Right lobe of liver (tissue), 6 donors: ENCODE measurements around the gene SEL1L. TPM values are rescaled to one million over a fixed set of nuclear protein-coding genes. Genes with fewer than 3 reads are reported as not detected.
"Not testable (repeated sequence)": the region's sequence is repeated elsewhere in the genome, so short reads cannot be mapped to it uniquely, and the experiment has no call there.

Experiments
- ATAC-seq, 4 donors: fragments of 200-7000 bp; cut with Tn5 transposase; one replicate each; pipeline ENCODE4 v1.9.1; 2020; ENCODE audit warnings: mild to moderate bottlenecking in 4 of 4, moderate library complexity in 4 of 4
- DNase-seq, 3 donors: peaks; one replicate each; pipeline ENCODE4 v3.0.0-alpha.2; 2020
- H3K27ac ChIP-seq, 3 donors: fragments of 200-600 bp; one replicate each; pipeline ENCODE4 v1.8.0; 2022
- H3K27me3 ChIP-seq, 2 donors: fragments of 200-600 bp; one replicate each; pipeline ENCODE4 v1.8.0; 2022
- H3K36me3 ChIP-seq, 4 donors: fragments of 200-600 bp; sonication (generic) in 1 of 4; one replicate each; pipeline versions ENCODE4 v1.5.1 to v1.8.0; 2017 to 2022; ENCODE audit warnings: control low read depth in 1 of 4
- H3K4me1 ChIP-seq, 4 donors: fragments of 200-600 bp; sonication (generic) in 1 of 4; one replicate each; pipeline versions ENCODE4 v1.5.1 to v1.8.0; 2017 to 2022; ENCODE audit warnings: control low read depth in 1 of 4
- H3K4me3 ChIP-seq, 3 donors: fragments of 200-600 bp; one replicate each; pipeline ENCODE4 v1.8.0; 2022
- H3K9me3 ChIP-seq, 4 donors: fragments of 200-600 bp; sonication (generic) in 1 of 4; one replicate each; pipeline versions ENCODE4 v1.5.1 to v1.8.0; 2017 to 2022; ENCODE audit warnings: control low read depth in 1 of 4
- POLR2A ChIP-seq: fragments of 450-650 bp; IDR thresholded peaks from one replicate; pipeline ENCODE4 v1.6.1; 2017; ENCODE audit warnings: antibody characterized with exemption, mild to moderate bottlenecking
- WGBS: methylation state at CpG from one replicate; pipeline ENCODE4 v1.1.6; 2018; ENCODE audit warnings: low coverage, low lambda C conversion rate; ENCODE audit not compliant: insufficient coverage; ENCODE audit errors: missing lambda C conversion rate; 5-methylcytosine and 5-hydroxymethylcytosine counted together
- intact Hi-C, 2 donors: fragments of 100-400 bp; cut with DNase I; formaldehyde crosslinking; loops; one replicate each; pipeline versions ENCODE4 v1.11.2 to v1.14.1; 2022
- total RNA-seq, 6 experiments: library from RNA; depleted of rRNA in 2 of 6; stranded (reverse); fragments of >200 nt in 2 of 6; fragmentation: NEBNext Ultra II Directional in 3 of 6; extraction: Animal tissue kit (Norgen Biotek cat#: 25700) in 3 of 6; gene quantifications; one replicate each; pipeline versions ENCODE4 v1.1.0 to v1.2.4, GENCODE V29; 2016 to 2023
- TF ChIP-seq, protein P1 (sequence below), 4 donors: fragments of 200-600 bp in 3 of 4; fragments of 450-650 bp in 1 of 4; IDR thresholded peaks; one replicate each; pipeline versions ENCODE4 v1.5.1 to v1.8.0; 2016 to 2022; ENCODE audit warnings: antibody characterized with exemption in 4 of 4, mild to moderate bottlenecking in 2 of 4
- donor health status: DM: no; HTN: yes; CAD: no.
- donor health status: DM: no; HTN: no; CAD: no.
- donor health status: DM: no; HTN: no; CAD: no.
- donor health status: DM: no; HTN: yes; CAD: no.
- donor health status: DM: no; HTN: yes; CAD: no.

The SEL1L gene
- total RNA-seq, 6 experiments from 2014 or later = 60.7 to 146 (median 123) TPM

DNA sequence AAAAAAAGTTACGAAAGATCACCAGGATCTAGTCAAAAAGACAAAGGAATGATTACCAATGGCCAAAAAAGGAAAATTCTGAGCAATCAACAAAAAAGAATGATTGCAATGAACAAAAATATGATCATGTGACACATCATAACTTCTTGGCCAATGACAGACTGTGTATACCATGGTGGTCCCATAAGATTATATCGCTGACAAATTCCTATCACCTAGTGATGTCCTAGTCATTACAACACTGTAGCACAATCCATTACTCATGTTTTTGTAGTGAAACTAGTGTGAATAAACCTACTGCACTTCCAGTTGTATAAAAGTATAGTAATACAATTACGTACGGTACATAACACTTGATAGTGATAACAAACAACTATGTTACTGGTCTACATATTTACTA is 12.3 kb downstream of the SEL1L start:
- H3K4me3 ChIP-seq = no peak overlapping the region
- no peaks in the 10 kb centered on the region for H3K27me3 ChIP-seq
- no peak overlapping the region for H3K27ac ChIP-seq
- H3K36me3 ChIP-seq = peaks cover 0 to 38% (median 15%) of the 10 kb centered on the region in 4 donors
- DNase-seq (no peak), ATAC-seq (no peak)
- TF ChIP-seq, protein P1, sequence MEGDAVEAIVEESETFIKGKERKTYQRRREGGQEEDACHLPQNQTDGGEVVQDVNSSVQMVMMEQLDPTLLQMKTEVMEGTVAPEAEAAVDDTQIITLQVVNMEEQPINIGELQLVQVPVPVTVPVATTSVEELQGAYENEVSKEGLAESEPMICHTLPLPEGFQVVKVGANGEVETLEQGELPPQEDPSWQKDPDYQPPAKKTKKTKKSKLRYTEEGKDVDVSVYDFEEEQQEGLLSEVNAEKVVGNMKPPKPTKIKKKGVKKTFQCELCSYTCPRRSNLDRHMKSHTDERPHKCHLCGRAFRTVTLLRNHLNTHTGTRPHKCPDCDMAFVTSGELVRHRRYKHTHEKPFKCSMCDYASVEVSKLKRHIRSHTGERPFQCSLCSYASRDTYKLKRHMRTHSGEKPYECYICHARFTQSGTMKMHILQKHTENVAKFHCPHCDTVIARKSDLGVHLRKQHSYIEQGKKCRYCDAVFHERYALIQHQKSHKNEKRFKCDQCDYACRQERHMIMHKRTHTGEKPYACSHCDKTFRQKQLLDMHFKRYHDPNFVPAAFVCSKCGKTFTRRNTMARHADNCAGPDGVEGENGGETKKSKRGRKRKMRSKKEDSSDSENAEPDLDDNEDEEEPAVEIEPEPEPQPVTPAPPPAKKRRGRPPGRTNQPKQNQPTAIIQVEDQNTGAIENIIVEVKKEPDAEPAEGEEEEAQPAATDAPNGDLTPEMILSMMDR (IDR thresholded peaks at IDR 0.05) = no peak
- no peak for TF ChIP-seq POLR2A
- intact Hi-C loops = no loop called here
- WGBS = 91% methylated on average over 4 of the region's 4 CpGs
- H3K4me1 ChIP-seq = peaks cover 0 to 49% (median 25%) of the 10 kb centered on the region in 4 donors
- no peaks in the 10 kb centered on the region for H3K9me3 ChIP-seq

DNA sequence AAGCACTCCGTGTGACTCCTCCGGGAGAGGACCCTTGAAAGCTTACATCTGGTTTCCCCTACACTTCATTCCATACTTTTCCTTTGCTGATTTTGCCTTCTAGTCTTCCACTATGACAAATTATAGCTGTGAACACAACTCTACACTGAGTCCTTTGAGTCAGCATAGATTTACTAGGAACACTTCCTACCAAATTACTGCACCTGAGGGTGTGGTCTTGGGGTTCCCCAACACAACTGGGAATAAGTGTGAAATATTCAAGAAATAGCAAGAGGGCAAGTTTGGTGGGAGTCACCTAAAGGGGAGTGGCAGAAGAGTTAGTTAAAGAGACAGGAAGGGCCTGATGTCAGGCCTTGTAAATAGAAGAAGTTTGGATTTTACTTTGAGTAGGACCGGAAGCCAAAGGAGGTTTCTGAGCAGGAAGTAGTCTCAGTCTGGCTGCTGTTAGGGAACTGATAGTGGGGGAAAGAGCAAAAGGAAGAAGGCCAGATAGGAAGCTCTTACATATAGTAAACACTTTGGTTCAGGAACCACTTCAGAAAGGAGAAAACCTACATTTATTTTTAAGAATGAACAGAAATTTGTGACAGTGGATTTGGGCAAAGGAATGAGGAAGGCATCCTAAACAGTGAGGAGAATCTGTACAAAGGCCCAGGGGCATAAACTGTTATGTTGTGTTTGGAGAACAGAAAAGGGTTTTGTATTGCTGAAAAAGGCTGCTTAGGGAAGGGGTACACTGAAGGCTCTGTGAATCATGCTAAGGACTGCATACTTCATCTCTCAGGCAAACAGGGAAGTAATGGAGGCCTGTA is 14.2 kb downstream of the SEL1L start:
- no peak for DNase-seq
- intact Hi-C loops = no loop called here
- TF ChIP-seq, protein P1 (IDR thresholded peaks at IDR 0.05) = no peak
- no peak for TF ChIP-seq POLR2A
- ATAC-seq = peak; percentile 27 to 62 (median 50)
- H3K27ac ChIP-seq = peak overlapping the region; percentile 57 to 86 (median 86)
- no peaks in the 10 kb centered on the region for H3K27me3 ChIP-seq
- 61% methylated on average over 3 of the region's 3 CpGs for WGBS
- peaks cover 0 to 26% (median 10%) of the 10 kb centered on the region in 4 donors for H3K36me3 ChIP-seq
- H3K4me3 ChIP-seq = no peak overlapping the region
- peaks cover 0 to 60% (median 29%) of the 10 kb centered on the region in 4 donors for H3K4me1 ChIP-seq
- no peaks in the 10 kb centered on the region for H3K9me3 ChIP-seq

DNA sequence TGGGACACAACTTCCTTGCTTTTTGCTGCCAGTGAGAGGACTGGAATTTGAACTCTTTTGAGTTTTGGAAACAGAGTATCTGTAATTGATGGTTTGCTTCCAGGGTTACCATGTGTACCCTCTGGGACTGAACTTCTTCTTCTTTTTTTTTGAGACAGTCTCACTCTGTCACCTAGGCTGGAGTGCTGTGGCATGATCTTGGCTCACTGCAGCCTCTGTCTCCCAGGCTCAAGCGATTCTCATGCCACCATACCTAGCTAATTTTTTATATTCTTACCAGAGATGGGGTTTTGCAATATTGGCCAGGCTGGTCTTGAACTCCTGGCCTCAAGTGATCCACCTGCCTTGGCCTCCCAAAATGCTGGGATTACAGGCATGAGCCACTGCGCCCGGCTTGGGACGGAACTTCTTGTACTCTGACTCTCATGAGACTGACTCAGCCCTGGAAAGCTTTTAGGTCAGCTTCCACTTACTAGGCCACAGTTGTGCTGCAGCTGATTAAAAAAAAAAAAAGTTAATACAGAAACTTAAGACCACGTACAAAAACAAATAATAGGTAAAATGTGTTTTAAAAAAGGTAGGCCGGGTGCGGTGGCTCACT is 15.8 kb downstream of the SEL1L start:
- DNase-seq (peak in 2 of 3 donors; percentile 40 to 61), ATAC-seq (peak; percentile 66 to 84 (median 74))
- Histone ChIP-seq H3K36me3 (peaks cover 0 to 14% (median 4%) of the 10 kb centered on the region in 4 donors), H3K27me3 (no peaks in the 10 kb centered on the region), H3K4me3 (peak overlapping the region in 1 of 3 donors; percentile 14), H3K4me1 (peaks cover 0 to 63% (median 29%) of the 10 kb centered on the region in 4 donors), H3K9me3 (no peaks in the 10 kb centered on the region), H3K27ac (peak overlapping the region; percentile 57 to 86 (median 86))
- intact Hi-C loops = no loop called here
- 34% methylated on average over 7 of the region's 7 CpGs for WGBS
- no peak for TF ChIP-seq POLR2A
- TF ChIP-seq, protein P1 (IDR thresholded peaks at IDR 0.05) = no peak

DNA sequence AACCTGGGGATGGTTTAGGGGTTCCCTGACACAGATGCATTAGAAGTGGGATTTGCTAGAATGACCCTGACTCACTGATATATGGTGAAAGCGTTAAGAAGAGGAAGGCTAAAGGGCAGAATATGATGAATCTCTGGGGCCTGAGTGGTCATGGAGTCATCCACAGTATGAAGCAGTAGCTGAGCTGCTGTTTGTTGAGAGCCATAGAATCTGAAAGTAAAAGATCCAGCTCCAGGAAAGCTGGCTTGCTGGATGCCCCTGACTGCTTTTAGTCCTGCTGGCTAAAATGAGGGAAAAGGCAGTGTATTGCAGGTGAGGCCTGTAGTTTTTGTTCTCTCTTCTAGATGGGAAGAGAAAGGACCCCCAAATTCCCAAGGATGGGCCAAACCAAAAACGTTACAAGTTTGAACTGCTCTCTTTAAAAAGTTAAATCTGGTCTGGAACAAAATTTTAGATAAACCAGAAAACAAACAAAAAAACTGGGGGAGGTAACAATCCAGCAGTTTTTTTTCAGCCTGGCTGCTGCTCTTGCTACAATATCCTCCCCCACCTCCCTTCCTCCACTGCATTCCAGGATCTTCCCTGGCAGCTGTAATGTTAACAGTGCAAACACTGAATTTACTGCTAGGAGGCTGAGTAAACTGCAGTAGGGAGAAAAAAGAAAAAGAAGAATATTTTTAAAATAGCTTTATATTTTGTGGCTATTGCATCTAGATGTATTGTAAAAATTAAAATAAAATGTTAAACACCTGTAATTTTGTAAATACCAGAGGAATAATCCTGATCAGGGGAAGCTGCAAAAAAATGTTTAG is 16.5 kb downstream of the SEL1L start:
- Histone ChIP-seq H3K27ac (peak overlapping the region; percentile 57 to 86 (median 86)), H3K9me3 (no peaks in the 10 kb centered on the region), H3K4me1 (peaks cover 0 to 70% (median 31%) of the 10 kb centered on the region in 4 donors), H3K4me3 (peak overlapping the region in 1 of 3 donors; percentile 14), H3K36me3 (peaks cover 0 to 7% (median under 1%) of the 10 kb centered on the region in 4 donors), H3K27me3 (no peaks in the 10 kb centered on the region)
- 7% methylated on average over 2 of the region's 2 CpGs for WGBS
- intact Hi-C loops = no loop called here
- no peak for TF ChIP-seq POLR2A
- TF ChIP-seq, protein P1 (IDR thresholded peaks at IDR 0.05) = no peak
- DNase-seq (peak in 1 of 3 donors; percentile 83), ATAC-seq (peak; percentile 82 to 91 (median 89))

- ATAC-seq, H3K4me3 ChIP-seq, intact Hi-C loops, H3K27me3 ChIP-seq, H3K9me3 ChIP-seq, H3K36me3 ChIP-seq: not testable (repeated sequence)
- Histone ChIP-seq H3K4me1 (peaks cover 0 to 77% (median 38%) of the 10 kb centered on the region in 4 donors), H3K27ac (peak overlapping the region in 2 of 3 donors; percentile 86)
- 15% methylated on average over 6 of the region's 8 CpGs for WGBS
- peak; percentile 54 to 74 (median 65) for DNase-seq
Observed at GRCh38 chr14:81515927-81516326, 17.7 kb downstream of the SEL1L start.

- ATAC-seq = peak; percentile 44 to 77 (median 70)
- H3K27me3 ChIP-seq, H3K4me3 ChIP-seq, intact Hi-C loops, H3K9me3 ChIP-seq, H3K36me3 ChIP-seq: not testable (repeated sequence)
- Histone ChIP-seq H3K27ac (peak overlapping the region in 2 of 3 donors; percentile 54 to 67), H3K4me1 (peaks cover 0 to 63% (median 22%) of the 10 kb centered on the region in 4 donors)
- 32% methylated on average over 5 of the region's 6 CpGs for WGBS
- DNase-seq = peak in 2 of 3 donors; percentile 60 to 64
Observed at GRCh38 chr14:81512826-81513225, 20.8 kb downstream of the SEL1L start.
